IPS-11a (cell line): ENCODE measurements around the gene HERPUD1.
A peak's percentile ranks its signal among the peaks of the same experiment; 100 is the strongest.

ENCODE experiments used
- H3K4me3 ChIP-seq: one replicate; pipeline ENCODE4 v1.5.1; 2013; ENCODE audit warnings: low read depth, low read length, control low read depth

The HERPUD1 gene

DNA sequence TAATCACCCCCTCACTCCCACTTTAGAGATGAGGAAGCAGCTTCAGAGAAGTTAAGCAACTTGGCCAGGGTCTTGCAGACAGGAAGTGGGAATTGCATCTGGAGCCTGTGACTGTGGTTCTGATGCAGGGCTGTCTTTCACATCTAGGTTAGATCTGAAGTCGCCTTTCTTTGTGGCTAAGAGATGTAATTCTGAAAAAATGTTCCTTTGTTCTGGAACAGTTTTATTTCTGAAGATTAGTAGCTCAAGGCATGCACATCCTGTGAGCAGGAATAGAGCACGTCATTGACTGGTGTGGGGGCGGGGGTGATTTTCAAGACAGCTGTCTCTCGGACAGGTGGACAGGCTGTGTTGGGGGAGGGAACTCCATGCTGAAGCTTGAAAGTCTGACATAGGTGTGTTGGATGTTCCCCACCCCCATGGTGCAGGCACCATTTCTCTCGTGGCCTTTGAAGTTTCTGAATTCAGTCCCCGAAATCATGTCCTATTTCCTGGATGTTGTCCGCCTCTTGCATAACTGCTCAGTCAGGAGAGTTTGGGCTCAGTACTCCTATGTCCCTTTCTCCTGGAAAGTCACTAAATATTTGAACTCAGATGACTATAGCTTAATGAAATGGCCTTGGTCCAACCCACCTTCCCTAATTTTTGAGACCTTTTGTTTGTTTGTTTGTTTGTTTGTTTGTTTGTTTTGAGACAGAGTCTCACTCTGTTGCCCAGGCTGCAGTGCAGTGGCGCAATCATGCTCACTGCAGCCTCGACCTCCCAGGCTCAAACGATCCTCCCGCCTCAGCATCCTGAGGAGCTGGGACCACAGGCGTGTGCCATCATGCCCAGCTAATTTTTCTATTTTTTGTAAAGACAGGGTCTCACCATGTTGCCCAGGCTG, 21.0 kb upstream of the HERPUD1 start:
- no peak overlapping the region for H3K4me3 ChIP-seq

DNA sequence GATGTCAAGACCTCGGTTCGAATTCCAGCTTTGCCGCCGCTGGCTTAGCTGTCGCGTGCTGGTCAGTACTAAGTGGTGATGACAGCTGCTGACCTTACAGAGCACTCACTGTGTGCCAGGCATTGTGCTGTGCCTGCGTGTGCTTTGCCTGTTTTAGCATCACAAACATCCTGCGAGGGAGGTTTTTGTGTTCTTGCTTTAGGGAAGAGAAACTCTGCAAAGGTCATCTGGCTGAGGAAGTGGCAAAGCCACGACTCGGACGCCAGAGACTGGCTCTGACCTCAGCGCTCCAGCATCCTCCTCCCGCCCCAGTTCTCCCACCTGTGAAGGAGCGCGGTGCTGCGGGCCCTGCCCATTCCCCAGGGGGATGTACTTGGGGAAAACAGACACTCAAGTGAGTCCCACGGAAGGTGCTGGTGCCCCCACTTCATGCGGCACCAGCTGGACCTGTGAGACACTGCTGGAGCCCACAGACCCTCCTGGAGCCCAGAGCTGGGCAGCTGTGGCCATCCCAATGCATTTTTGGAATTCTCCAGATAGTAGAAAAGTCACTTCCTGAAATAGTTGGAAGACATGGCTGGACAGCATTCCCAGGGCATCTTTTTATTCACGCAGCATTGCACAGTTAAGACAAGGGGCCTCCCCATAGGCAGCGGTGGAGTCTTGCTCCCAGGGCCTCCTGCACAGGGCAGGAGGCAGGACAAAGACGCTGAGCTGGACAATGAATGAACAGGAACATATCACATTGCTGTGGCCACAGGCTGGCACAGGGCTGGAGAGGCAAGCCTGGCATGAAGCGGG, 20.0 kb upstream of the HERPUD1 start:
- no peak overlapping the region for H3K4me3 ChIP-seq

DNA sequence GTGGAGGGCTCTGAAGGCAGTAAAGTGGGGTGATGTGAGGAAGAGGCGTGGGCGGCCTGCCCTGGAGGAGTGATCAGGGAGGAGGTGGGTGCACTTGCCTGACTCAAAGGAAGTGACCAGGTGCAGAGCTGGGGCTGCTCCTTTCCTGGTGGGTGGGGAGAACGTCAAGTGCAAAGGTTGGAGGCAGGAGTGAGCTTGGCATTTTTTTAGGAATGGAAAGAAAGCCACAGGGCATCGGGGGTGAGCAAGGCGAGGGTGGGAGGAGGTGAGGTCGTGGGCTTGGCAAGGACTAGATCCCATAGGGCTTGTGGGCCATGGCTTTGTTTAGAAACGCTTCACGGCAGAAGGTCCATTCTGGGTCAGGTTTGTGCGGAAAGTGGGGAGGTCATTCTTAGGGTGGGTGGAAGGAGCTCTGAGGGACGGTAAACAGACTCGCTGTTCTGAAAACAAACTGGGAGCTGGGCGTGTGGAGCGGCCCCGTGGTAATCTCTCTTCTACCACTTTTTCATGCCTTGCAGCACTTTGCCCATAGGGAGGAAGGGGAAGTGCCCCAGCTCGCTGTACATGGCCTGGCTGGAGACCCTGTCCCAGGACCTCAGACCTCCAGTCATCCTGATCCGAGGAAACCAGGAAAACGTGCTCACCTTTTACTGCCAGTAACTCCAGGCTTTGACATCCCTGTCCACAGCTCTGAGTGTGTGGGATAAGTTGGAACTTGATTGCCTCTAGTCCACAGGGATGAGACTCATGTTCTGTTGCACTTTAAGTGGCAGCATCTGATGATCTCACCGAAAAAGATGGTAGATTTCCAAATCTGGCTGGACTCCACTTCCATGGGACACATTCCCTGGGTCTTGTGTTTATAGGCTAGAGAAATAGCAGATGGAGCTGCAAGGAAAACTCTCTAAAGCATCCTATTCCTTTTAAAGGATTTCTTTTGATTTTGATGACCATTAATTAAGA, 18.9 kb upstream of the HERPUD1 start:
- H3K4me3 ChIP-seq, result no peak overlapping the region

DNA sequence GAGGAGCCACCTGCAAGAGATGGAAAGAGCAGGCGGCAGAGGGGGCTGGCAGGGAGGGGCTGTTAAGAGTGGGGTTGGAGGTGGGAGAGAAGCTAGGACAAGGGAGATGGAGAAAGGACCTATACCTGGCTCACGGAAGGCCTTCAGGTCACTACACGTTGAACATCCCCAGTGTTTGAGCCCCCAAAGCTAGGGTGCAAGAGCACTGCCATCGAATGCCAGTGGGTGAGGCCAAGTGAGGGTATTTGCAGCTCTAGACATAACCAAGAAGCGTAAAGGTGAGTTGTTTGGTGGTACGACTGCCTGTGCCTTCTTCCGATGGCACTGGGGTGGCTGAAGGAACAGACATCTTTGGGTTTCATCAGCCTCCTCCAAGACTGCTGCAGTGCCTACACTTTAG, 17.0 kb upstream of the HERPUD1 start:
- H3K4me3 ChIP-seq, result no peak overlapping the region

DNA sequence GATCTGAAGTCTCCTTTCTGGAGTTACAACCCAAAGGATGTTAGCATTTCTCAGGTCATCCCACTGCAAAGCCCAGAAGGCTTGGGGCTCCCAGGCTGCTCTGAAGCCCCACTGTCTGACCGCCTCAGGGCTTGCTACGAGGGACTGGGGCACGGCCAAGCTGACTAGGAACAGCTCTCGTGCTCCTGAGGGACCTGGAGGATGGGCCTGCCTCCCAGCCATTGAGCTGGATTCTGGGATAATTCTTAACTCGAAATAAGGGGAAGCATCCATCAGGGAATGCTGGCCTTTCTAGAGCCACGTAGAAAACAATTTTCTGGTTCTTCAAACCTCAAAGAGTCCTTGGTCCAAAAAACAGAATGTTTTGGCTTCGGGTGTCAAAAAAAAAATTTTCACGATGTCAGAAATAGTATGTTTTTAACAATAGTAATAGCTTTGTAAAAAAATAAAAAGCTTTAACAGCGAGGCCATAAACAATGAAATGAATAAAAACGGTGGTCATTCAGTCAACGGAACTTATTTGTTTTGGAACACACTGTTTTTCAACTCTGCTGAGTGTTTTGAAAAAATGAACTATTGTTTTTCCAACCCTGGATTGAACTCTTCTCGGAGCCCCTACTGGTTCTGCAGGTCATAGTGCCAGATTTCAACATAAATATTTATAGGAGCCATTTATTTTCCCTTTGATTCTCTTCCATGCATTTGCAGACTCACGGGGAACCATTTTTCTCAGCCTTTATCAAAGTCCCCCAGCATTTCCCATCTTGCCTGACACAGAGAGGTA, 16.4 kb upstream of the HERPUD1 start:
- no peak overlapping the region for H3K4me3 ChIP-seq

DNA sequence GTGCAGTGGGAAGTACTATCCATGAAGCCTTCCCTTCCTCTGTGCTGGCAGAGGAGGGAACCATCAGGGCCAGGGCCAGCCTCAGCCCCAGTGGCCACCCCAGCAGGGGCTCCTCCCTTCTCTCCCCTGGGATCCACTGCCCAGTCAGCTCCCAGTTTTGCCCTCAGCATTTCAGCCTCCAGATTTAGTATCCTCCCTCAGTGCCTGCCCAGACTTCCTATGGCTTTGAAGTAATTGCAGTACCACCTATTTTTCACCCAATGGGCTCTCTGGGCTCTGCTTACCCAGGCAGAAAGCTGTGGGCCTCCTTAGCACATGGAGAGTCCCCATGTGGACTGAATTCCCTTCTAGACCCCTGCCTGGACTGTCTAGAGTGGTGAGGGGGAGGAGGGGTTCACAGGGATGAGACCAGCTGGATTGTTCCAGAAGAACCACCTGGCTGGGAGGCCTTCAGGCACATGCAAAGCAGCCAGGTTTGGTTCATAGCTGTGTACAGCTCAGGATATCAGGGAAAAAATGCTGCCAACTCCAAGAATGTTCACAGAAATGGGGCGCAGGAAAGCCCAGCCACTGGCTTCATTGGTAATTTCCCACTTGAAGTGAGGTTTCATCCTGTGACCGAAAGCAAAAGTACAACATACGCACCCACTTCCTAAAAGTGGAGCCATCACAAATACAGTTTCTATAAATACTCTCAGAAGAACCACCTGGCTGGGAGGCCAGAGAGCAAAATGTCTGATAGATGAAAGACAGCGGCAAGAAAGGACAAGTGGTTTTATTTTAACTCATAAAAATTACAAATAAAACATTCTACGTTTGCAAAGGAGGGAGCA, 15.2 kb upstream of the HERPUD1 start:
- no peak overlapping the region for H3K4me3 ChIP-seq

DNA sequence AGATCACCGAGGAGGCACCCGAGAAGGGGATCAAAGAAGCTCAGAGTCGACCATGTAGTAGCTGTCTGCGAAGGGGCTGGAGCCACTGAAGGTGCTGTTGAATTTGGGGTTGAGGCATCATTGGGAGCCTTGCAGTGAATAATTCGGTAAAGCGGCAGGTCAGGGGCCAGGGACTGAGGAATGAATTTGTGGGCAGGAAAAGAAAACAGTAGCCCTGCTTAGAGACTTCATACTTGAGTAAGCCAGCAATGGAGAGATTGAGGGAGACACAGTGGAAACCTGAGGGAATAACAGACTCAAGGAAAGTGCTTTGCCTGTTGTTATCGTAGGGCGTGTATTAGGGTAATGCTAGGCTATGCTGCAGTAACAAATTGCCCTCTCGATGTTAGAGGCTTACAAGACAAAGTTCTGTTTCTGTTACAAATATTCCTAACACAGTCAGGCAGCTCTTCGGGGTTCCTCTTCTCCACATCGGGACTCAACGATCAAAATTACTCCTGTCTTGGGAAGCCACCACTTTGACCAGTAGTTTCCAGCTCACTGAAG, 13.4 kb upstream of the HERPUD1 start:
- no peak overlapping the region for H3K4me3 ChIP-seq

DNA sequence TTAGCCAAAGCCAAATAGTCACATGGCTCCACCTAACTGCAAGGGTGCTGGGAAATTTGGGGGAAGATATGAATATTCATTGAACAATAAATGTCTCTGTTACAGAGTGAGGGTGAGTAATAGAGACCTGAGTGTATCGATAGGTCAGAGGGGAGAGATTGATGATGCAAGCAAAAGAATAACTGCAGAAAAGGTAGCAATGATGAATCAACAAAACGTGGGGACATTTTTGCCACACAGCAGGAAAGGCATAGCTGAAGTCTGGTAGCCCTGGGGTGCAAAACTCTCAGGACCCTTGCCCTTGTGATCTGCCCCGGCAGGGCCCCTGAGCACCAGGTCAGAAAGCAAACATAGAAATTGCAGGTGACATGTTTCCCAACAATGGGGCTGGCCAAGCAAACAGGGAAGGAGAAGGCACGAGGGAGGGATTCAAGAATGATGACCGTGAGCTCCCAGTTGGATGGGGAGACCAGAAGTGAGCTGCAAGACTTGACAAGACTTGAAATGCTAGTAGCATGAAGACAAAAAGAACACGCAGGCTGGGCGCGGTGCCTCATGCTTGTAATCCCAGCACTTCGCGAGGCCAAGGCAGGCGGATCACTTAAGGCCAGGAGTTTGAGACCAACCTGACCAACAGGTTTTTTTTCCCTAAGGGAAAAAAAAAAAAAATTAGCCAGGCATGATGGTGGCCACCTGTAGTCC, 12.7 kb upstream of the HERPUD1 start:
- H3K4me3 ChIP-seq, result no peak overlapping the region

DNA sequence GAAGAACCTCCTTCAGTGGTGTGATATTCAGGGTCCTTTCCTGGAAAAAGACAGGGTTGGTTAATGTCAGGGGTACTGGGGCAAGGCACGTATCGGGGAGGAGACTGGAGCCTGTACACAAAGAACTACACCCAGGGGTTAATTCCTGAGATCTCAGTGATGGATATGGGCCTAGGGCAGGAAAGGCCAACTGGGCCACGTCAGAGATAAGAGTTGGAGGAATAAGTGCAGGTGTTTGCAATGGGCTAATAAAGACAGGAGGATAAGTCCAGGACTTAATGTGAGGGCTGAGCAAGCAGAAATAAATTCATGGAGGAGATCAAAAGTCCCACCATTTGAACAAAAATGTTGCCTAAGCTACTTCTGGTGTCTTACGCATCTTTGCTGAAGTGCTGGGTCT, 10.4 kb upstream of the HERPUD1 start:
- no peak overlapping the region for H3K4me3 ChIP-seq

DNA sequence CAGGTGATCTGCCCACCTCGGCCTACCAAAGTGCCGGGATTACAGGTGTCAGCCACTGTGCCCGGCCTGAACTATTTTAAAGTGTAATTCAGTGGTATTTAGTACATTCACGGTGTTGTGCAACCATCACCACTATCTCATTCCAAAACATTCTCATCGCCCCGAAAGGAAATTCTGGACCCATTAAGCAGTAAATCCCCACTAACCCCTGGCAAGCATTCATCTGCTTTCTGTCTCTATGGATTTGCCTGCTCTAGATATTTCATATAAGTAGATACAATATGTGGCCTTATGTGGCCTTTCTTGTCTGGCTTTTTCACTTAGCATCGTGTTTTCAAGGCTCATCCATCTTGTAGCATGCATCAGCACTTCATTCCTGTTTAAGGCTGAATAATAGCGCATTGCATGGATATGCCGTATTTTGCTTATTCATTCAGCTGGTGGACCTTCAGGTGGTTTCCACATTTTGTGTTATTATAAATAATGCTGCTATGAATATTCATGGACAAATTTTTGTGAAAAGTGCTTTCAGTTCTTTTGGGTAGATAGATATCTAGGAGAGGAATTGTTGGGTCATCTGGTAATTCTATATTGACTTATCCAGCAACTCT, 8.4 kb upstream of the HERPUD1 start:
- no peak overlapping the region for H3K4me3 ChIP-seq

DNA sequence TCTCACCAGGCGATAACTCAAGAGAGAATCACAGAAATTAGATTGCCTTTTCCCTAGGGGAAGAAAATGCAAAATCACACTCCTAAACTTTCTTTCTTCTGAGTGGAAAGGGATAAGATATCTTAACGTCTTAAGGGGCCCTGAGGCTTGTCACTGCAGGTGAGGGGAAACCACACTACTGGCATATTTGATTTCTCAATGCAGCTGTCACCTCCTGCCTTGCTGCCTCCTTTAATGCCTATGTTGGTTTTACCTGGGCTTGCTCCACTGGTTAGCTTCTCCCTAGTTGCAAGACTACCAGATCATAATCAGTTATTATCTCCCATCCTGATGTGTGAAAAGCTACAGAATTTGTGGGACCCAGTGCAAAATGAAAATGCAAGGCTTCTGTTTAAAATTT, 4.5 kb upstream of the HERPUD1 start:
- H3K4me3 ChIP-seq, result no peak overlapping the region

DNA sequence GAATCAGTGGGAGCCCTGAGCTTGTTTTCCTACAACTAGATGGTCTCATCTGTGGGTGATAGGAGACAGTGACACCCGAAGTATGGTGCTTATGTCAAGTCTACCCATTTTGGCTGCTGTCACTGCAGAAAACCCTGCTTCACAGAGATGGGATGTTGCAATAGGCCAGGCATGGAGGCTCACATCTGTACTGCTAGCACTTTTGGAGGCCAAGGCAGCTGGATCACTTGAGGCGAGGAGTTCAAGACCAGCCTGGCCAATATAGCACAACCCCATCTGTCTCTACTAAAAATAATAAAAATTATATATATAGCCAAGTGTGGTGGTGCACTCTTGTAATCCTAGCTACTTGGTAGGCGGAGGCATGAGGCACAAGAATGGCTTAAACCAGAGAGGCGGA, 2.3 kb upstream of the HERPUD1 start:
- no peak overlapping the region for H3K4me3 ChIP-seq

DNA sequence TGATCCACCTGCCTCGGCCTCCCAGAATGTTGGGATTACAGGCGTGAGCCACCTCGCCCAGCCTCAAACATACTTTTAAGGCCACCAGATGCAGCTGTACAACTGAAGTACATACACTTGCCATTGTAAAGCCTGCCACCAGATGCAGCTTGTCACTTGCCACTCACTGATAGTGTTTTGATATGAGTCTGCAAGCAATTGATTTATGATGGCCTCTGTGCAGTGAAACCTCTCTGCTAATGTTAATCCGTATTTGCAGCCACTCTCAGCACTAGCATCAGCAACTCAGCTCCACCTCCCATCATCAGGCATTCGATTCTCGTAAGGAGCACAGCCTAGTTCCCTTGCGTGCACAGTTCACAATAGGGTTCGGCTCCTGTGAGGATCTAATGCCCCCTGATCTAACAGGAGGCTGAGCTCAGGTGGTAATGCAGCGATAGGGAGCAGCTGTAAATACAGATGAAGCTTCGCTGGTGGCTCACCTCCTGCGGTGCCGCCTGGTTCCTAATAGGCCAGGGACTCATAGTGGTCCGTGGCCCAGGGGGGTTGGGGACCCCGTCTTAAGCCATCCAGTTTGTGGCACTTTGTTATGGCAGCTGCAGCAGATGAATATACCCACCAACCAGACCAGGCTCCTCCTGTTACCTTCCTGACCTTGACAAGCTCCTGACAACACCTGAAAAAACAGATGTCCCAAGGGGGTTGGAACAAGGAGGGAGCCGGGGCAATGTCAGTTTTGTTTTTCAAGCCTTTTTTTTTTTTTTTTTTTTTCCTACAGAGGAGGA, 1.3 kb upstream of the HERPUD1 start:
- no peak overlapping the region for H3K4me3 ChIP-seq

DNA sequence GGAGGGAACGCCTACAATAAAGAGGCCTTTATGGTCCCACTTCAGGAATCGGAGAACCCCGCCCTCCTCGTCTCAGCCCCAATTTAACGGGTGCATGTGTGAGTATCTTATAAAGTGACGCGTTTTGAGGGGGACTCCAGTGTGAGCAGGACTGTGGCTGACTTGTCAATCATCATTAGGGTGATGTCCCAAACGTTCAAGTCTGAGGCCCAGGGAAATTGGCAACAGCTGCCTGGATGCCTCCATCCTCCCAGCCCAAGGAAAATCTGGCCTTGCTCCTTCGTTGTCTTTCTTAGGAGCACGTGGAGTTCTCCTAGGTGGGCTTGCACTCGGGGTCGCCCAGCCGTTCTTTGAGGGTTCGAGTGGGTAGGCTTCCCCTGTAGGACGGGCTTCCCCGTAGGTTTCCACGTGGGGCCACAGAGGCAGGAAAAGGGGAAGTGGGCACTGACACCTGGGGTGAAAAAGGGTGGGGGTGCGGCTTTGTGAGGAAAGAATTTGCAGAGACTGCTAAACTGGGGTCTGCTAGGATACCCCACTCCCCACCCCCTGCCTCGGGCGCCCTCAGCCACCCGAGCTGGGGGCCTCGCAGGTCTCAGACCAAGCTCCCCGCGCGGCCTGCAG, 561 bp upstream of the HERPUD1 start:
- H3K4me3 ChIP-seq, result peak overlapping the region; percentile 24

DNA sequence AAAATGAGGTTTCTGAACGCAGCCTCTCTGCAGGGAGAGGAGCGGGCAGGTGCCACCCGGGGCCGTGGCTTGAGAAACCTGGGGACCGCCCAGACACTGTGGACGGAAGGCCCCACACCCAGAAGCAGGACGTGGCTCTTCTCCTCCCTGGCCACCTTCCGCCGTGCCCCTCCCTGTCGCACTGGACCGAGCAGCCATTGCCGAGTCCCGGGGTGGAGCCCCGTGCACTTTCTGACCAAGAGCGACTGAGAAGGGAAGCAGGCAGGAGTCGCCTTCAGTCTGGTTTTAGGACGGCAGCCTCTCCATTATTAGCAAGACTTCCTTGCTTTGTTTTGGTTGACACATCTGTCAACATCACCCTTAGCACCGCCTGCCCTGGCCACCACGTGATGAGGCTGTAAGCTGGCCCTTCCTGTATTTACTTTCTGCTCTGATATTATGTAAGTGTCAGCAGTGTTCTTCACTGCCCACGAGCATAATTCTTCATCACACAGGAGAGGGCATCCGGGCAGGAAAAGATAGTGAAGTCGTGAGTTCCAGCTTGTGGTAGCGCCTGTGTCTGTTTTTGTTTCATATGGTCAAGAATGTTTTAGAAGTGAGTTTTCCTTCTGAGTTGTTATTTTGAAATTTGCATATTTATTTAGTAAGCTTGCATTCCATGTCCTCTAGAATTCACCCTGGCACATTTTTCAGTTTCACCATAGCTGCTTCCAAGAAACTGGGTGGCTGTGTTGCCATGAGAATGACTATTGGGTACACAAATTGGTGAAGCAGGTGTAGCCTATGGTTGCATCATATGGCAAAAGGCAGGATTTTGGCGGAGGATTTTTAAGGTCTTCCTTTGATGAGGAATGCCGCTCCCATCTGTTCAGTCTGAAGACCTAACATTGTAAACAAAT, 1.0 kb downstream of the HERPUD1 start:
- H3K4me3 ChIP-seq, result peak overlapping the region; percentile 88
